ENCODE measurements around the gene CROCC2. TPM values are rescaled to one million over a fixed set of nuclear protein-coding genes. Genes with fewer than 3 reads are reported as not detected.
A peak's percentile ranks its signal among the peaks of the same experiment; 100 is the strongest.

Gene CROCC2
- total and polyA plus RNA-seq, 2 of the 13 experiments (the other 11 are each of a cell fraction or from before 2014, with no cell fraction given), result not detected

DNA sequence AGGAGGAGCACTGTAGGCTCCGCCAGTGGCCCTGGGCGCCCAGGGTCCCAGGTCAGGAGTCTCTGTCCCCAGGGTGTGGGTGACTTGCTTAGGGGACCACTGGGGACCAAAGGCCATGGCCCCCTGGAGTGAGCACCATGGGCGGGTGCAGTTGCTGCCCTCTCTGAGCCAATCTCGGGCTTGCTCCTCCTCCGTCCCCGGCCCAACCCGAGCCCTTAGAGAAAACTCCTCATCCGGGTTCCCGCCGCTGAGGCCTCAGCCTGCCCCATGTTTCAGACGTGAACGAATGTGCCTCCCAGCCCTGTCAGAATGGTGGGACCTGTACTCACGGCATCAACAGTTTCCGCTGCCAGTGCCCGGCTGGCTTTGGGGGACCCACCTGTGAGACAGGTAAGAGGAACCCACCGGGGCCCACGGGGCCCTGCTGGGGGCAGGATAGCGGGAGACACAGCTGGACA, 130.9 kb downstream of the CROCC2 start (continued):
- TF ChIP-seq, protein P1, sequence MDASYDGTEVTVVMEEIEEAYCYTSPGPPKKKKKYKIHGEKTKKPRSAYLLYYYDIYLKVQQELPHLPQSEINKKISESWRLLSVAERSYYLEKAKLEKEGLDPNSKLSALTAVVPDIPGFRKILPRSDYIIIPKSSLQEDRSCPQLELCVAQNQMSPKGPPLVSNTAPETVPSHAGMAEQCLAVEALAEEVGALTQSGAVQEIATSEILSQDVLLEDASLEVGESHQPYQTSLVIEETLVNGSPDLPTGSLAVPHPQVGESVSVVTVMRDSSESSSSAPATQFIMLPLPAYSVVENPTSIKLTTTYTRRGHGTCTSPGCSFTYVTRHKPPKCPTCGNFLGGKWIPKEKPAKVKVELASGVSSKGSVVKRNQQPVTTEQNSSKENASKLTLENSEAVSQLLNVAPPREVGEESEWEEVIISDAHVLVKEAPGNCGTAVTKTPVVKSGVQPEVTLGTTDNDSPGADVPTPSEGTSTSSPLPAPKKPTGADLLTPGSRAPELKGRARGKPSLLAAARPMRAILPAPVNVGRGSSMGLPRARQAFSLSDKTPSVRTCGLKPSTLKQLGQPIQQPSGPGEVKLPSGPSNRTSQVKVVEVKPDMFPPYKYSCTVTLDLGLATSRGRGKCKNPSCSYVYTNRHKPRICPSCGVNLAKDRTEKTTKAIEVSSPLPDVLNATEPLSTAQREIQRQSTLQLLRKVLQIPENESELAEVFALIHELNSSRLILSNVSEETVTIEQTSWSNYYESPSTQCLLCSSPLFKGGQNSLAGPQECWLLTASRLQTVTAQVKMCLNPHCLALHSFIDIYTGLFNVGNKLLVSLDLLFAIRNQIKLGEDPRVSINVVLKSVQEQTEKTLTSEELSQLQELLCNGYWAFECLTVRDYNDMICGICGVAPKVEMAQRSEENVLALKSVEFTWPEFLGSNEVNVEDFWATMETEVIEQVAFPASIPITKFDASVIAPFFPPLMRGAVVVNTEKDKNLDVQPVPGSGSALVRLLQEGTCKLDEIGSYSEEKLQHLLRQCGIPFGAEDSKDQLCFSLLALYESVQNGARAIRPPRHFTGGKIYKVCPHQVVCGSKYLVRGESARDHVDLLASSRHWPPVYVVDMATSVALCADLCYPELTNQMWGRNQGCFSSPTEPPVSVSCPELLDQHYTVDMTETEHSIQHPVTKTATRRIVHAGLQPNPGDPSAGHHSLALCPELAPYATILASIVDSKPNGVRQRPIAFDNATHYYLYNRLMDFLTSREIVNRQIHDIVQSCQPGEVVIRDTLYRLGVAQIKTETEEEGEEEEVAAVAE (CRISPR knock-in tag; IDR thresholded peaks at IDR 0.05; ENCODE audit: borderline replicate concordance), result no peak
- TF ChIP-seq GATA4 (IDR thresholded peaks at IDR 0.05; ENCODE audit: borderline replicate concordance, low read depth), result no peak
- TF ChIP-seq, protein P2, sequence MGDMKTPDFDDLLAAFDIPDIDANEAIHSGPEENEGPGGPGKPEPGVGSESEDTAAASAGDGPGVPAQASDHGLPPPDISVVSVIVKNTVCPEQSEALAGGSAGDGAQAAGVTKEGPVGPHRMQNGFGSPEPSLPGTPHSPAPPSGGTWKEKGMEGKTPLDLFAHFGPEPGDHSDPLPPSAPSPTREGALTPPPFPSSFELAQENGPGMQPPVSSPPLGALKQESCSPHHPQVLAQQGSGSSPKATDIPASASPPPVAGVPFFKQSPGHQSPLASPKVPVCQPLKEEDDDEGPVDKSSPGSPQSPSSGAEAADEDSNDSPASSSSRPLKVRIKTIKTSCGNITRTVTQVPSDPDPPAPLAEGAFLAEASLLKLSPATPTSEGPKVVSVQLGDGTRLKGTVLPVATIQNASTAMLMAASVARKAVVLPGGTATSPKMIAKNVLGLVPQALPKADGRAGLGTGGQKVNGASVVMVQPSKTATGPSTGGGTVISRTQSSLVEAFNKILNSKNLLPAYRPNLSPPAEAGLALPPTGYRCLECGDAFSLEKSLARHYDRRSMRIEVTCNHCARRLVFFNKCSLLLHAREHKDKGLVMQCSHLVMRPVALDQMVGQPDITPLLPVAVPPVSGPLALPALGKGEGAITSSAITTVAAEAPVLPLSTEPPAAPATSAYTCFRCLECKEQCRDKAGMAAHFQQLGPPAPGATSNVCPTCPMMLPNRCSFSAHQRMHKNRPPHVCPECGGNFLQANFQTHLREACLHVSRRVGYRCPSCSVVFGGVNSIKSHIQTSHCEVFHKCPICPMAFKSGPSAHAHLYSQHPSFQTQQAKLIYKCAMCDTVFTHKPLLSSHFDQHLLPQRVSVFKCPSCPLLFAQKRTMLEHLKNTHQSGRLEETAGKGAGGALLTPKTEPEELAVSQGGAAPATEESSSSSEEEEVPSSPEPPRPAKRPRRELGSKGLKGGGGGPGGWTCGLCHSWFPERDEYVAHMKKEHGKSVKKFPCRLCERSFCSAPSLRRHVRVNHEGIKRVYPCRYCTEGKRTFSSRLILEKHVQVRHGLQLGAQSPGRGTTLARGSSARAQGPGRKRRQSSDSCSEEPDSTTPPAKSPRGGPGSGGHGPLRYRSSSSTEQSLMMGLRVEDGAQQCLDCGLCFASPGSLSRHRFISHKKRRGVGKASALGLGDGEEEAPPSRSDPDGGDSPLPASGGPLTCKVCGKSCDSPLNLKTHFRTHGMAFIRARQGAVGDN (CRISPR knock-in tag; IDR thresholded peaks at IDR 0.05), result peak; percentile 6
- TF ChIP-seq, protein P3, sequence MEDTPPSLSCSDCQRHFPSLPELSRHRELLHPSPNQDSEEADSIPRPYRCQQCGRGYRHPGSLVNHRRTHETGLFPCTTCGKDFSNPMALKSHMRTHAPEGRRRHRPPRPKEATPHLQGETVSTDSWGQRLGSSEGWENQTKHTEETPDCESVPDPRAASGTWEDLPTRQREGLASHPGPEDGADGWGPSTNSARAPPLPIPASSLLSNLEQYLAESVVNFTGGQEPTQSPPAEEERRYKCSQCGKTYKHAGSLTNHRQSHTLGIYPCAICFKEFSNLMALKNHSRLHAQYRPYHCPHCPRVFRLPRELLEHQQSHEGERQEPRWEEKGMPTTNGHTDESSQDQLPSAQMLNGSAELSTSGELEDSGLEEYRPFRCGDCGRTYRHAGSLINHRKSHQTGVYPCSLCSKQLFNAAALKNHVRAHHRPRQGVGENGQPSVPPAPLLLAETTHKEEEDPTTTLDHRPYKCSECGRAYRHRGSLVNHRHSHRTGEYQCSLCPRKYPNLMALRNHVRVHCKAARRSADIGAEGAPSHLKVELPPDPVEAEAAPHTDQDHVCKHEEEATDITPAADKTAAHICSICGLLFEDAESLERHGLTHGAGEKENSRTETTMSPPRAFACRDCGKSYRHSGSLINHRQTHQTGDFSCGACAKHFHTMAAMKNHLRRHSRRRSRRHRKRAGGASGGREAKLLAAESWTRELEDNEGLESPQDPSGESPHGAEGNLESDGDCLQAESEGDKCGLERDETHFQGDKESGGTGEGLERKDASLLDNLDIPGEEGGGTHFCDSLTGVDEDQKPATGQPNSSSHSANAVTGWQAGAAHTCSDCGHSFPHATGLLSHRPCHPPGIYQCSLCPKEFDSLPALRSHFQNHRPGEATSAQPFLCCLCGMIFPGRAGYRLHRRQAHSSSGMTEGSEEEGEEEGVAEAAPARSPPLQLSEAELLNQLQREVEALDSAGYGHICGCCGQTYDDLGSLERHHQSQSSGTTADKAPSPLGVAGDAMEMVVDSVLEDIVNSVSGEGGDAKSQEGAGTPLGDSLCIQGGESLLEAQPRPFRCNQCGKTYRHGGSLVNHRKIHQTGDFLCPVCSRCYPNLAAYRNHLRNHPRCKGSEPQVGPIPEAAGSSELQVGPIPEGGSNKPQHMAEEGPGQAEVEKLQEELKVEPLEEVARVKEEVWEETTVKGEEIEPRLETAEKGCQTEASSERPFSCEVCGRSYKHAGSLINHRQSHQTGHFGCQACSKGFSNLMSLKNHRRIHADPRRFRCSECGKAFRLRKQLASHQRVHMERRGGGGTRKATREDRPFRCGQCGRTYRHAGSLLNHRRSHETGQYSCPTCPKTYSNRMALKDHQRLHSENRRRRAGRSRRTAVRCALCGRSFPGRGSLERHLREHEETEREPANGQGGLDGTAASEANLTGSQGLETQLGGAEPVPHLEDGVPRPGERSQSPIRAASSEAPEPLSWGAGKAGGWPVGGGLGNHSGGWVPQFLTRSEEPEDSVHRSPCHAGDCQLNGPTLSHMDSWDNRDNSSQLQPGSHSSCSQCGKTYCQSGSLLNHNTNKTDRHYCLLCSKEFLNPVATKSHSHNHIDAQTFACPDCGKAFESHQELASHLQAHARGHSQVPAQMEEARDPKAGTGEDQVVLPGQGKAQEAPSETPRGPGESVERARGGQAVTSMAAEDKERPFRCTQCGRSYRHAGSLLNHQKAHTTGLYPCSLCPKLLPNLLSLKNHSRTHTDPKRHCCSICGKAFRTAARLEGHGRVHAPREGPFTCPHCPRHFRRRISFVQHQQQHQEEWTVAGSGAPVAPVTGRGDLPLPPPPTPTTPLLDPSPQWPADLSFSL (CRISPR knock-in tag; IDR thresholded peaks at IDR 0.05), result no peak
- TF ChIP-seq HNF4G (IDR thresholded peaks at IDR 0.05; ENCODE audit: borderline replicate concordance, low read depth, low read length), result no peak
- TF ChIP-seq HNF4G (CRISPR knock-in tag; IDR thresholded peaks at IDR 0.05; ENCODE audit: borderline replicate concordance, low read depth), result no peak
- no peak for TF ChIP-seq ZNF562 (CRISPR knock-in tag; IDR thresholded peaks at IDR 0.05; ENCODE audit: borderline replicate concordance)
- TF ChIP-seq ZFP37 (CRISPR knock-in tag; IDR thresholded peaks at IDR 0.05; ENCODE audit: borderline replicate concordance), result no peak
- TF ChIP-seq RORA (CRISPR knock-in tag; IDR thresholded peaks at IDR 0.05), result no peak

Data from HepG2 (cell line).